ENCODE data around the gene HOMEZ. TPM values are rescaled to one million over a fixed set of nuclear protein-coding genes. Genes with fewer than 3 reads are reported as not detected.

Gene HOMEZ
- total RNA-seq, 1 donor from 2014 or later, result 7.6 TPM

GRCh38 chr14:23306412-23307145, 20.6 kb upstream of the HOMEZ start, which contains the start of gene BCL2L2:
Gene BCL2L2, plus strand, starts transcription at chr14:23306833. Its CDS starts 935 bp downstream, at chr14:23307768.
- peak within 1 kb of the TSS; percentile 93 for H3K27ac Mint-ChIP-seq (ENCODE audit: unreplicated experiment)
- H3K9me3 Mint-ChIP-seq (ENCODE audit: low read depth), result no peaks in the 10 kb centered on the region
- H3K36me3 Mint-ChIP-seq (ENCODE audit: low read depth), result peaks cover 5% of the 10 kb centered on the region
- peak within 1 kb of the TSS; percentile 97 for H3K4me3 Mint-ChIP-seq (ENCODE audit: unreplicated experiment)
- DNase-seq (ENCODE audit: low spot score), result no peak
- TF ChIP-seq CTCF (IDR thresholded peaks at IDR 0.05), result no peak
- H3K27me3 Mint-ChIP-seq (ENCODE audit: low read depth), result no peaks in the 10 kb centered on the region
- peaks cover 44% of the 10 kb centered on the region for H3K4me1 Mint-ChIP-seq (ENCODE audit: low read depth)

GRCh38 chr14:23302290-23303225, 16.6 kb upstream of the HOMEZ start, which contains the start of gene PPP1R3E:
Gene PPP1R3E, minus strand, starts transcription at chr14:23302859. Its CDS starts 283 bp downstream, at chr14:23302576.
- Mint-ChIP-seq H3K27ac (ENCODE audit: unreplicated experiment) (peak within 1 kb of the TSS; percentile 98), H3K36me3 (ENCODE audit: low read depth) (peaks cover 1% of the 10 kb centered on the region), H3K9me3 (ENCODE audit: low read depth) (no peaks in the 10 kb centered on the region), H3K4me1 (ENCODE audit: low read depth) (peaks cover 37% of the 10 kb centered on the region), H3K27me3 (ENCODE audit: low read depth) (no peaks in the 10 kb centered on the region), H3K4me3 (ENCODE audit: unreplicated experiment) (peak within 1 kb of the TSS; percentile 97)
- DNase-seq (ENCODE audit: low spot score), result no peak
- TF ChIP-seq CTCF (IDR thresholded peaks at IDR 0.05), result no peak

GRCh38 chr14:23301969-23302289, 16.0 kb upstream of the HOMEZ start:
- peak; percentile 95 for DNase-seq (ENCODE audit: low spot score)
- Mint-ChIP-seq H3K4me1 (ENCODE audit: low read depth) (peaks cover 31% of the 10 kb centered on the region), H3K9me3 (ENCODE audit: low read depth) (no peaks in the 10 kb centered on the region), H3K27me3 (ENCODE audit: low read depth) (no peaks in the 10 kb centered on the region), H3K36me3 (ENCODE audit: low read depth) (peaks cover 1% of the 10 kb centered on the region), H3K27ac (ENCODE audit: unreplicated experiment) (peak overlapping the region; percentile 93), H3K4me3 (ENCODE audit: unreplicated experiment) (peak overlapping the region; percentile 97)
- TF ChIP-seq CTCF (IDR thresholded peaks at IDR 0.05), result no peak

GRCh38 chr14:23301288-23301968, 15.5 kb upstream of the HOMEZ start:
- peaks cover 30% of the 10 kb centered on the region for H3K4me1 Mint-ChIP-seq (ENCODE audit: low read depth)
- no peaks in the 10 kb centered on the region for H3K9me3 Mint-ChIP-seq (ENCODE audit: low read depth)
- peak overlapping the region; percentile 97 for H3K4me3 Mint-ChIP-seq (ENCODE audit: unreplicated experiment)
- no peaks in the 10 kb centered on the region for H3K27me3 Mint-ChIP-seq (ENCODE audit: low read depth)
- peak; percentile 91 for TF ChIP-seq CTCF (IDR thresholded peaks at IDR 0.05)
- DNase-seq (ENCODE audit: low spot score), result peak; percentile 99
- peaks cover 1% of the 10 kb centered on the region for H3K36me3 Mint-ChIP-seq (ENCODE audit: low read depth)
- peak overlapping the region; percentile 99 for H3K27ac Mint-ChIP-seq (ENCODE audit: unreplicated experiment)

Measured in chondrocyte (in vitro differentiated cells).